Measurements from ENCODE around the gene USP49. TPM values are rescaled to one million over a fixed set of nuclear protein-coding genes. Genes with fewer than 3 reads are reported as not detected.

USP49 gene
- total RNA-seq, 3 donors from 2014 or later (not counting 1 experiment from before 2014, with no cell fraction given): 6.4 to 15.1 (median 11.5) TPM

GRCh38 chr6:41878246-41878645 lies 16.9 kb downstream of the USP49 start:
- H3K9me3 Mint-ChIP-seq: no peaks in the 10 kb centered on the region
- no peak for ATAC-seq
- no peak overlapping the region for H3K27ac Mint-ChIP-seq

GRCh38 chr6:41877051-41877680 lies 18.0 kb downstream of the USP49 start:
- Mint-ChIP-seq H3K27ac (no peak overlapping the region), H3K4me1 (peaks cover 0 to 5% of the 10 kb centered on the region in 2 donors), H3K4me3 (no peak overlapping the region), H3K27me3 (ENCODE audit: low read depth in 2 of 2) (no peaks in the 10 kb centered on the region), H3K9me3 (no peaks in the 10 kb centered on the region), H3K36me3 (no peaks in the 10 kb centered on the region)
- TF ChIP-seq, protein P1, sequence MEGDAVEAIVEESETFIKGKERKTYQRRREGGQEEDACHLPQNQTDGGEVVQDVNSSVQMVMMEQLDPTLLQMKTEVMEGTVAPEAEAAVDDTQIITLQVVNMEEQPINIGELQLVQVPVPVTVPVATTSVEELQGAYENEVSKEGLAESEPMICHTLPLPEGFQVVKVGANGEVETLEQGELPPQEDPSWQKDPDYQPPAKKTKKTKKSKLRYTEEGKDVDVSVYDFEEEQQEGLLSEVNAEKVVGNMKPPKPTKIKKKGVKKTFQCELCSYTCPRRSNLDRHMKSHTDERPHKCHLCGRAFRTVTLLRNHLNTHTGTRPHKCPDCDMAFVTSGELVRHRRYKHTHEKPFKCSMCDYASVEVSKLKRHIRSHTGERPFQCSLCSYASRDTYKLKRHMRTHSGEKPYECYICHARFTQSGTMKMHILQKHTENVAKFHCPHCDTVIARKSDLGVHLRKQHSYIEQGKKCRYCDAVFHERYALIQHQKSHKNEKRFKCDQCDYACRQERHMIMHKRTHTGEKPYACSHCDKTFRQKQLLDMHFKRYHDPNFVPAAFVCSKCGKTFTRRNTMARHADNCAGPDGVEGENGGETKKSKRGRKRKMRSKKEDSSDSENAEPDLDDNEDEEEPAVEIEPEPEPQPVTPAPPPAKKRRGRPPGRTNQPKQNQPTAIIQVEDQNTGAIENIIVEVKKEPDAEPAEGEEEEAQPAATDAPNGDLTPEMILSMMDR (IDR thresholded peaks at IDR 0.05): no peak
- ATAC-seq (no peak), DNase-seq (no peak)
- H3K27me3 ChIP-seq (ENCODE audit: control insufficient read depth, insufficient read depth, low read length): no peaks in the 10 kb centered on the region
- H3K4me1 ChIP-seq (ENCODE audit: control insufficient read depth, insufficient read depth, low read length): no peaks in the 10 kb centered on the region
- no peak overlapping the region for H3K4me3 ChIP-seq (ENCODE audit: low read length)
- no peaks in the 10 kb centered on the region for H3K36me3 ChIP-seq (ENCODE audit: control insufficient read depth, insufficient read depth, low read length)
- WGBS (ENCODE audit: insufficient coverage): 100% methylated on average over 1 of the region's 2 CpGs
- intact Hi-C loops (cut with micrococcal nuclease): no loop called here
- H3K9me3 ChIP-seq (ENCODE audit: control insufficient read depth, insufficient read depth, low read length): no peaks in the 10 kb centered on the region
- no peak overlapping the region for H3K27ac ChIP-seq (ENCODE audit: low read length)

More at GRCh38 chr6:41878246-41878645, 16.9 kb downstream of the USP49 start:
- Histone ChIP-seq H3K4me3 (ENCODE audit: low read length) (no peak overlapping the region), H3K9me3 (ENCODE audit: control insufficient read depth, insufficient read depth, low read length) (no peaks in the 10 kb centered on the region), H3K4me1 (ENCODE audit: control insufficient read depth, insufficient read depth, low read length) (no peaks in the 10 kb centered on the region), H3K27ac (ENCODE audit: low read length) (no peak overlapping the region), H3K36me3 (ENCODE audit: control insufficient read depth, insufficient read depth, low read length) (no peaks in the 10 kb centered on the region), H3K27me3 (ENCODE audit: control insufficient read depth, insufficient read depth, low read length) (no peaks in the 10 kb centered on the region)
- Mint-ChIP-seq H3K27me3 (ENCODE audit: low read depth in 2 of 2) (no peaks in the 10 kb centered on the region), H3K4me3 (no peak overlapping the region), H3K36me3 (no peaks in the 10 kb centered on the region), H3K4me1 (peaks cover 0 to 5% of the 10 kb centered on the region in 2 donors)
- TF ChIP-seq, protein P1 (IDR thresholded peaks at IDR 0.05): no peak
- 92% methylated on average over 2 of the region's 2 CpGs for WGBS (ENCODE audit: insufficient coverage)
- intact Hi-C loops (cut with micrococcal nuclease): no loop called here
- no peak for DNase-seq

DNA sequence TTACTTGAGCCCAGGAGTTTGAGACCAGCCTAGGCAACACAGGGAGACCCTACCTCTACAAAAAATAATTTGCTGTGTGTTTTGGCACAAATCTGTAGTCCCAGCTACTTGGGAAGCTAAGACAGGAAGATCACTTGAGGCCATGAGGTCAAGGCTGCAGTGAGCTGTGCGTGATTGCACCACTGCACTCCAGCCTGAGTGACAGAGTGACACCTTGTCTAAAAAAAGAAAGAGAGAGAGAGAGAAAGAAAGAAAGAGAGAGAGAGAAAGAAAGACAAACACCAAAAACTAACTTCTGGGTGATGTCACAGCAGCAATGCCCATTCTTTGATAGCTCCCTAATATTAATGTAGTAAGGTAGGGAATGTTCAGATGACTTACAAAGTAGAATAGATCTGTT lies 20.4 kb downstream of the USP49 start:
- no peak for DNase-seq
- 80% methylated on average over 1 of the region's 1 CpG for WGBS (ENCODE audit: insufficient coverage)
- Mint-ChIP-seq H3K4me1 (peaks cover 0 to 5% of the 10 kb centered on the region in 2 donors), H3K36me3 (no peaks in the 10 kb centered on the region), H3K27ac (no peak overlapping the region), H3K27me3 (ENCODE audit: low read depth in 2 of 2) (no peaks in the 10 kb centered on the region), H3K9me3 (no peaks in the 10 kb centered on the region), H3K4me3 (no peak overlapping the region)
- TF ChIP-seq, protein P1 (IDR thresholded peaks at IDR 0.05): no peak
- Histone ChIP-seq H3K36me3 (ENCODE audit: control insufficient read depth, insufficient read depth, low read length) (no peaks in the 10 kb centered on the region), H3K4me1 (ENCODE audit: control insufficient read depth, insufficient read depth, low read length) (no peaks in the 10 kb centered on the region), H3K4me3 (ENCODE audit: low read length) (no peak overlapping the region), H3K27me3 (ENCODE audit: control insufficient read depth, insufficient read depth, low read length) (no peaks in the 10 kb centered on the region), H3K9me3 (ENCODE audit: control insufficient read depth, insufficient read depth, low read length) (no peaks in the 10 kb centered on the region), H3K27ac (ENCODE audit: low read length) (no peak overlapping the region)
- no peak for ATAC-seq
- intact Hi-C loops (cut with micrococcal nuclease): no loop called here

DNA sequence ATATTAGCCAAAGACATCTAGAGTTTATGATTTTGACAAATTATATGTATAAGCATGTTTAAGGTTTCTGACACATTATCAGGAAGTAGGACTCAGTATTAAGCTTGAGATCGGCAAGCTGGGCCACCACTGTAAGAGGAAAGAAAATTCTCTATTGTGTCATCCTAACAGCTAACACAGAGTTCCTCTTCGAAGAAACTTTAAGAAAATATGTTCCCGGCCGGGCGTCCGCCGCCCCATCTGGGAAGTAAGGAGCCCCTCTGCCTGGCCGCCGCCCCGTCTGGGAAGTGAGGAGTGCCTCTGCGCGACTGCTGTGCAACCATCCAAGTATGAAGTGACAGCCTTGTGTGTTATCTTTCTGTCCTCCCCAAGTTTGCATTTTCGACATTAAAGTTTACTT lies 23.0 kb downstream of the USP49 start:
- intact Hi-C loops (cut with micrococcal nuclease): no loop called here
- no peaks in the 10 kb centered on the region for H3K27me3 ChIP-seq (ENCODE audit: control insufficient read depth, insufficient read depth, low read length)
- H3K36me3 ChIP-seq (ENCODE audit: control insufficient read depth, insufficient read depth, low read length): no peaks in the 10 kb centered on the region
- Mint-ChIP-seq H3K4me1 (peaks cover 0 to 5% of the 10 kb centered on the region in 2 donors), H3K36me3 (no peaks in the 10 kb centered on the region), H3K27ac (no peak overlapping the region), H3K4me3 (no peak overlapping the region), H3K9me3 (no peaks in the 10 kb centered on the region), H3K27me3 (ENCODE audit: low read depth in 2 of 2) (no peaks in the 10 kb centered on the region)
- TF ChIP-seq, protein P1 (IDR thresholded peaks at IDR 0.05): no peak
- no peaks in the 10 kb centered on the region for H3K9me3 ChIP-seq (ENCODE audit: control insufficient read depth, insufficient read depth, low read length)
- H3K4me3 ChIP-seq (ENCODE audit: low read length): no peak overlapping the region
- H3K4me1 ChIP-seq (ENCODE audit: control insufficient read depth, insufficient read depth, low read length): no peaks in the 10 kb centered on the region
- no peak for DNase-seq
- H3K27ac ChIP-seq (ENCODE audit: low read length): no peak overlapping the region
- no peak for ATAC-seq
- 96% methylated on average over 12 of the region's 13 CpGs for WGBS (ENCODE audit: insufficient coverage)

All from natural killer cell (primary cell).